ENCODE data around the gene ERGIC3.
A peak's percentile ranks its signal among the peaks of the same experiment; 100 is the strongest.

ERGIC3 gene

GRCh38 chr20:35599776-35600120 is 57.9 kb downstream of the ERGIC3 start:
- DNase-seq: no peak

DNA sequence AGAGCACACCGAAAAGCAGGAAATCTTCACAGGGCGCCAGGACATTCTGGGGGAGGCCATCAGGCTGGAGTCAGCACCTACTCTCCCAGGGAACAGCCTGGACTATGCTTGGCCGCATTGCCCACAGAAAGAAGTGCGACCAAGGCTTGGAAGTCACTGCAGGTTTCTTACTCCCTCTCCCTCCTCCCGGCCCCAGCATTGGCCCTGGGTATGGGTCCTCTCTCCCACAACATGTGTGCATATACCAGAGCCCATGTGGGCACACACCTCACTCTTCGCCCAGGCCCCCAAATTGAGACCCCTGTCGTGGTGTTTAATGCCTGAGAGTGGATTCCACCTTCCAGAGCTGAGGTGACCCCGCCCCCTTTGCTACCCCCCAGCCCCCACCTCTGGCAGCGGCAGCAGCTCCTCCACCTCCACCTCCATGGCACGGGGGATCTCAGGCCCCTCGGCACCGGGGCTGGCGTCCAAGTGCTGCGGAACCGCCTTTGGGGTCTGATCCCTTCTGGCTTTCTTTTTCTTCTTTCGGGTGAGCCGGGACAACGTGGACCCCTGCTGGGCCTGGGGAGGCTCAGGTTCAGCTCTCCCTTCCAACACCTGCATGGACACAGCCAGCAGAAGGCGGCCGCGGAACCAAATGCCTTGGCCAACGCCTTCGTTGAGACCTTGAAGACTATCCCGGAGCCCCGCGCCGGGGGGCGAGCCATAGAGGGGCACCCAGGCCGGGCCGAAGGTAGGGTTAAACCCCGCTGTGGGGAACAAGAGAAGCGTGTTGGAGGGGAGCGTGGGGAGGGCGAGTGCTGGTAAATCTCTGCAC is 58.5 kb downstream of the ERGIC3 start:
- no peak for DNase-seq

GRCh38 chr20:35600993-35601973 is 59.4 kb downstream of the ERGIC3 start:
- no peak for DNase-seq

DNA sequence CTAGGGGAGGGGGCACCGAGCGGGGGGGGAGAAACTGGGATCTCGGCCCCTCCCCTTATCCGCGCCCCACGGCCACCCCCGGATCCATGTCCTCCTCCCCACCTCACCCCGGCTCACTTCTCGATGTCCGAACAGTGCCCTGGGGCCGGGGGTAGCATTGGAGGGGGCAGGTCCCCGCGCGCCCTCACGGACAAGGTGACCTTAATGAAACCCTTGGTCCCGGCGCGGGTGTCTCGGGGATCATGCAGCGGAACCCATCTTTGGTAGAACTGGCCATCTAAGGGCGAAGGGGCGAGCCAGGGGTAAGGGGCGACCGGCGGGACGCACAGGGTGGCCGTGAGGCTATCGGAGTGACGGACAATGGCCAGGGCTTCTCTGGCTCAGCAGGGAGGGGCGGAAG is 60.1 kb downstream of the ERGIC3 start:
- no peak for DNase-seq

GRCh38 chr20:35602851-35603495 is 61.1 kb downstream of the ERGIC3 start:
- no peak for DNase-seq

DNA sequence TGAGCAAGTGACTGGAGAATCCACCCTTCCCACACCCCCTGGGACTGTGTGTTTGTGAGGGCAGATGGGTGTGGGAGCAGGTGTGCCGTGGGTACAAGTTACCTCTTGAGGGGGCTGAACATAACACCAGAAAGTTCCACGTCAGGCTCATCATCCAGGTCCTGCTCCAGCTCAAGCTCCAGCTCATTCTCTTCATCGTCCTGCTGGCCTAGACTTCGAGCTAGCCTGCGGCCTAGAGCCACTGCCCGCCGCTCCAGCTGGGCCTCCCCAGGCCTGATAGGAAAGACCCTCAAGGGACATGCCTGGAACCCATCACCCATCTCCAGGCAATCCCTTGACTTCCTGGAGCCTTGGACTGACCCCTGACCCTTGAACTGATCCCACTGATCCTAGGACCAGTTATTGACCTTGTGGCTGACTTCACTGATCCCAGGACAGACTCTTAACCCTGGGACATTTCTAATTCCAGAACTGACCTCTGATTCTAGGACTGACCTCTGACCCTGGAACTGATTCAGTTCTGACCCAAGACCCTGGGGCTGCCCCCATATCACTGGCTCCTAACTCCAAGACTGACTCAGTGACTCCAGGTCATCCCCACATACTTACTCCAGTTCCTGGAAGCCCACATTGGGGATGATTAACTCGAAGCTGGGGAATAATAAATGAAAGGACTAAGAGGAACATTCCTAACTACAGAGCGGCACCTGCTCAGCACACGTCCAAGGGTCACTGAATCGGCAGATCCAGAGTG is 62.0 kb downstream of the ERGIC3 start:
- no peak for DNase-seq

GRCh38 chr20:35604449-35604747 is 62.5 kb downstream of the ERGIC3 start:
- DNase-seq: peak; percentile 76

DNA sequence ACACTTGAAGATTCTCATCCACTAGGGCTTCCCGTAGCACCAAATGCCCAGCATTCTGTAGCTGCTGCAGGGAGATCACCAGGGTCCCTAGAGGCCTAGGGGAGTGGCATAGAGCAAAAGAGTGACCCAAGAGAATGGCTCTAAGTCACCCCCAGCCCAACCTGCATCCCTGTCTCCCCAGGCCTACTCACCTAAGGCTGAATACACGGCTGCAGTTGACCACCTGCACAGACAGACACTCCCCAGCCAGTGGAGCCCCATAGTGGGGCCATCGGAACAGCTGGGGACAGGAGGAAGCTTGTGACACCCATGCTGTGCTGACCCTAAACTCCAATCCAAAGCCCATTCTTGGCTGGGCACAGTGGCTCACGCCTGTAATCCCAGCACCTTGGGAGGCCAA is 64.2 kb downstream of the ERGIC3 start:
- DNase-seq: no peak
